SK-N-SH treated with all-trans-retinoic acid at 6 μM for 48 hours (cell line): ENCODE results near the gene MEIS2.

ENCODE experiments used
- TF ChIP-seq, protein P1 (sequence below): fragments of 250-450 bp; sonication (Bioruptor Pico); IDR thresholded peaks from 2 replicates; pipeline ENCODE4 v1.8.0; 2020; ENCODE audit warnings: mild to moderate bottlenecking, moderate library complexity, borderline replicate concordance
- TF ChIP-seq, protein P2 (sequence below): fragments of 250-450 bp; sonication (Bioruptor Pico); IDR thresholded peaks from 2 replicates; pipeline ENCODE4 v1.8.0; 2021; ENCODE audit warnings: low read depth, mild to moderate bottlenecking, moderate library complexity, borderline replicate concordance
- TF ChIP-seq, protein P3 (sequence below): fragments of 250-450 bp; sonication (Bioruptor Pico); IDR thresholded peaks from 2 replicates; pipeline ENCODE4 v1.5.1; 2021; ENCODE audit warnings: mild to moderate bottlenecking, moderate library complexity

DNA sequence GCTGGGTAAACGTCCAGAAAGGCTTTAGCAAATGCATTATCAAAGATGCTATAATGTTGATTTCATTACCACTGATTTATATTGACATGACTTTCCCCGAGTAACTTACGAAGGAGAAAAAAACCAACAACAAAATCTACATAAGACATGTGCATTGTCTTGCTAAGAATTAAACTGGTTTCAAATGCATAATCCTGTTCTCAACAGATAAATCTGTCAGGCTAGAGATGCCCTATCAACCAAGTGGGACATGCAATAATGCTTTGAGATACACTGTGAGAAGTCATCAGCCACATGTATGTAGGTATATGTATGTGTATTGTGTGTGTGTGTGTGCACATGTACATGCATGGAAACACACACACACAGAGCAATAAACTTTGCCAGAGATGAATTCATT is 195.6 kb downstream of the MEIS2 start:
- TF ChIP-seq, protein P1, sequence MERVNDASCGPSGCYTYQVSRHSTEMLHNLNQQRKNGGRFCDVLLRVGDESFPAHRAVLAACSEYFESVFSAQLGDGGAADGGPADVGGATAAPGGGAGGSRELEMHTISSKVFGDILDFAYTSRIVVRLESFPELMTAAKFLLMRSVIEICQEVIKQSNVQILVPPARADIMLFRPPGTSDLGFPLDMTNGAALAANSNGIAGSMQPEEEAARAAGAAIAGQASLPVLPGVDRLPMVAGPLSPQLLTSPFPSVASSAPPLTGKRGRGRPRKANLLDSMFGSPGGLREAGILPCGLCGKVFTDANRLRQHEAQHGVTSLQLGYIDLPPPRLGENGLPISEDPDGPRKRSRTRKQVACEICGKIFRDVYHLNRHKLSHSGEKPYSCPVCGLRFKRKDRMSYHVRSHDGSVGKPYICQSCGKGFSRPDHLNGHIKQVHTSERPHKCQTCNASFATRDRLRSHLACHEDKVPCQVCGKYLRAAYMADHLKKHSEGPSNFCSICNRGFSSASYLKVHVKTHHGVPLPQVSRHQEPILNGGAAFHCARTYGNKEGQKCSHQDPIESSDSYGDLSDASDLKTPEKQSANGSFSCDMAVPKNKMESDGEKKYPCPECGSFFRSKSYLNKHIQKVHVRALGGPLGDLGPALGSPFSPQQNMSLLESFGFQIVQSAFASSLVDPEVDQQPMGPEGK (CRISPR knock-in tag) = no peak
- TF ChIP-seq, protein P2, sequence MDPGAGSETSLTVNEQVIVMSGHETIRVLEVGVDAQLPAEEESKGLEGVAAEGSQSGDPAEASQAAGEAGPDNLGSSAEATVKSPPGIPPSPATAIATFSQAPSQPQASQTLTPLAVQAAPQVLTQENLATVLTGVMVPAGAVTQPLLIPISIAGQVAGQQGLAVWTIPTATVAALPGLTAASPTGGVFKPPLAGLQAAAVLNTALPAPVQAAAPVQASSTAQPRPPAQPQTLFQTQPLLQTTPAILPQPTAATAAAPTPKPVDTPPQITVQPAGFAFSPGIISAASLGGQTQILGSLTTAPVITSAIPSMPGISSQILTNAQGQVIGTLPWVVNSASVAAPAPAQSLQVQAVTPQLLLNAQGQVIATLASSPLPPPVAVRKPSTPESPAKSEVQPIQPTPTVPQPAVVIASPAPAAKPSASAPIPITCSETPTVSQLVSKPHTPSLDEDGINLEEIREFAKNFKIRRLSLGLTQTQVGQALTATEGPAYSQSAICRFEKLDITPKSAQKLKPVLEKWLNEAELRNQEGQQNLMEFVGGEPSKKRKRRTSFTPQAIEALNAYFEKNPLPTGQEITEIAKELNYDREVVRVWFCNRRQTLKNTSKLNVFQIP = no peak
- TF ChIP-seq, protein P3, sequence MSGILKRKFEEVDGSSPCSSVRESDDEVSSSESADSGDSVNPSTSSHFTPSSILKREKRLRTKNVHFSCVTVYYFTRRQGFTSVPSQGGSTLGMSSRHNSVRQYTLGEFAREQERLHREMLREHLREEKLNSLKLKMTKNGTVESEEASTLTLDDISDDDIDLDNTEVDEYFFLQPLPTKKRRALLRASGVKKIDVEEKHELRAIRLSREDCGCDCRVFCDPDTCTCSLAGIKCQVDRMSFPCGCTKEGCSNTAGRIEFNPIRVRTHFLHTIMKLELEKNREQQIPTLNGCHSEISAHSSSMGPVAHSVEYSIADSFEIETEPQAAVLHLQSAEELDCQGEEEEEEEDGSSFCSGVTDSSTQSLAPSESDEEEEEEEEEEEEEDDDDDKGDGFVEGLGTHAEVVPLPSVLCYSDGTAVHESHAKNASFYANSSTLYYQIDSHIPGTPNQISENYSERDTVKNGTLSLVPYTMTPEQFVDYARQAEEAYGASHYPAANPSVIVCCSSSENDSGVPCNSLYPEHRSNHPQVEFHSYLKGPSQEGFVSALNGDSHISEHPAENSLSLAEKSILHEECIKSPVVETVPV (CRISPR knock-in tag) = no peak
